ENCODE data around the gene HERPUD2.
"Not testable (repeated sequence)": the region's sequence is repeated elsewhere in the genome, so short reads cannot be mapped to it uniquely, and the experiment has no call there.

Gene HERPUD2

DNA sequence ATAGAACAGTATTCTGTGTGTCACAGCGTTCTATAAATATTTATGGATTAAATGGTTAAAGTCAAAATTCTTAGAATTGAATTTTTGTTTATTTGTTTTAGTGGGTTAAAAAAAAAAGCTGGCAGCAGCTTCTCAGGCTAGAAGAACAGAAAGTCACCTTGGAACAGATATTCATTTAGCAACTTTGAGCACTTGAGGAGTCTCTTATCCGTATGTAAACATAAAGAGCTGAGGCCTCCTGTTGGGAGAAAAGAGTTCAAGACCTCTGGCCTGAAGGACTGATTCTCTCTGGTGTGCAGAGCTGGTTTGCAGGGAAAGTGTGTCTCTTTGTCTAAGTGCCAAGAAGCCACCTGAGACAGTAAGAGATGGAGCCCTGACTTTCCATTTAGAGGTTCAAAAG lies 109.9 kb downstream of the HERPUD2 start:
- Histone ChIP-seq H3K4me3 (ENCODE audit: low read depth in 1 of 5, low read length in 5 of 5) (no peak overlapping the region), H3K27ac (ENCODE audit: low read depth, low read length) (no peak overlapping the region), H3K36me3 (ENCODE audit: control insufficient read depth in 5 of 5, insufficient read depth in 5 of 5, low read length in 5 of 5) (no peaks in the 10 kb centered on the region), H3K9me3 (ENCODE audit: control insufficient read depth in 5 of 5, low read length in 5 of 5) (peaks cover 0 to 6% (median 4%) of the 10 kb centered on the region in 5 donors), H3K4me1 (ENCODE audit: control insufficient read depth in 5 of 5, insufficient read depth in 5 of 5, low read length in 5 of 5) (no peaks in the 10 kb centered on the region), H3K27me3 (ENCODE audit: control insufficient read depth in 5 of 5, insufficient read depth in 4 of 5, low read length in 5 of 5) (no peaks in the 10 kb centered on the region), H3K9ac (ENCODE audit: low read length in 5 of 5) (no peak overlapping the region)

DNA sequence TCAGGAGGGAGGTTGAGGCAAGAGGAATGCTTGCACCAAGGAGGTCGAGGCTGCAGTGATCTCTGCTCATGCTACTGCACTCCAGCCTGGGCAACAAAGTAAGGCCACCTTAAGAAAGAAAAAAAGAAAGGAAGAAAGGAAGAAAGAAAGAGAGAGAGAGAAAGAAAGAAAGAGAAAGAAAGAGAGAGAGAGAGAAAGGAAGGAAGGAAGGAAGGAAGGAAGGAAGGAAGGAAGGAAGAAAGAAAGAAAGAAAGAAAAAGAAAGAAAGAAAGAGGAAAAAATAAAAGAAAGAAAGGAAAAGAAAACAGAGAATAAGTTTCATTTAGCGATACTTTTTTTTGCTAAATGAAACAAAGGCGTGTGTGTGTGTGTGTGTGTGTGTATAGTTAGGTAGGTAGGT lies 110.4 kb downstream of the HERPUD2 start:
- H3K27ac ChIP-seq (ENCODE audit: low read depth, low read length); H3K9me3 ChIP-seq (ENCODE audit: control insufficient read depth in 5 of 5, low read length in 5 of 5); H3K36me3 ChIP-seq (ENCODE audit: control insufficient read depth in 5 of 5, insufficient read depth in 5 of 5, low read length in 5 of 5); H3K4me1 ChIP-seq (ENCODE audit: control insufficient read depth in 5 of 5, insufficient read depth in 5 of 5, low read length in 5 of 5); H3K4me3 ChIP-seq (ENCODE audit: low read depth in 1 of 5, low read length in 5 of 5); H3K27me3 ChIP-seq (ENCODE audit: control insufficient read depth in 5 of 5, insufficient read depth in 4 of 5, low read length in 5 of 5); H3K9ac ChIP-seq (ENCODE audit: low read length in 5 of 5): not testable (repeated sequence)

All from subcutaneous abdominal adipose tissue (tissue), 5 donors.